GM21717 (cell line): ENCODE data around the gene VTCN1.
"Not testable (repeated sequence)": the region's sequence is repeated elsewhere in the genome, so short reads cannot be mapped to it uniquely, and the experiment has no call there.

Experiments
- ATAC-seq: cut with Tn5 transposase; IDR thresholded peaks from one replicate; pipeline ENCODE4 v1.9.1; 2021; ENCODE audit warnings: mild to moderate bottlenecking, moderate library complexity; ENCODE audit not compliant: unreplicated experiment

Gene VTCN1

GRCh38 chr1:117169871-117170596 lies 40.7 kb downstream of the VTCN1 start:
- ATAC-seq, result no peak

GRCh38 chr1:117167402-117167801 lies 43.3 kb downstream of the VTCN1 start:
- ATAC-seq, result no peak

DNA sequence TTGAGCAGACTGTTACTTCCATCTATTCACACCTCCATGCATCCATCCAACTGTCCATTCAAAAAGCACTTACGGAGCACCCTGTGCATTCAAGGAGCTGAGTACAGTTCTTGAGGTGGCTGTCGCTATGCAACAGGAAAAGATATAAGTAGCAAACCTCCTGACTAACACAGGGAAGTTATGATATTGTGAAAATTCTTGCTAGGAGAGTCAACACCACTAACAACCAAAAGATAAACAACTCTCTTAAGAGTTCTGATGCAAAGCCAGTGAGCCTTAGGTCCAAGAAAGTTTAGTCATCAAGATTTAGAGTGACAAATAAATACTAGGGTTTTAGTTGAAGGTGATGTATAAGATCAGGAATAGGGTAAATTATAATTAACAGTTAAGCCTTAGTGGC lies 44.7 kb downstream of the VTCN1 start:
- ATAC-seq, result no peak

DNA sequence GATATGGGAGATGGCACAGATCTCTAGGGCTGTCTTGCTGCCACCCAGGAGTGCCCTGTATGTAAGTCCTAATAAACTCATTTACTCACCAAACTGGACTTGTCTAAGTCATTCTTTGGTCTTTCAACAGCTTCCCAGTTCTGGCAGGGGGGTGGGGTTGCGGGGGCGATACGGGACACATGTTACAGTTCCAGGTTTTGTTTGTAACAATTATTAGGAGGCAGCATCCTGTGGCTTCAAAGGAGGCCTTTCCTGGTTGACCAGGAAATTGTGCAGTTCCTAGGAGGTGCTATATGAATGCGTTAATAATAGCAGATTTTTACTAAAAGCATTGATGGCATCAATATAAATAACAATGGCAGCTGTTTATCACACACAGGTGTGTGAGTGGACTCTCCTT lies 46.5 kb downstream of the VTCN1 start:
- no peak for ATAC-seq

DNA sequence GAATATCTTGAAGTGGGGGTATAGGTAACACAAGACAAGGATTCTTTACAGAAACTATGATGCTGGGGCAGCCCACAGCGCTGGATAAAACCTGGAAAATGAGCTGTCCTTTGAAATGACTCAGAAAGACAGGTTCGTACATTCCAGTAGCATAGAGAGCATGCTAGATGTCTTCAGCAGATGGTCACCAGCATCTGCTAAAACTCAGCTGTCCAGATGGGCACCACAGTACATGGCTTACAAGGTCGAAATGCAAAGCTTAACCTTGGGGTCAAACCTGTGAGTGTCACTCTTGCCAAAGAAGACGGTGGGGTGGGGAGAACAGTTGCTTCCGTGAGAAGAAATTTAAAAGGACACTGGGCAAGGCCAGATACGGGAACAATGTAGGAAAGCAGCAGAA lies 47.9 kb downstream of the VTCN1 start:
- ATAC-seq, result no peak

- no peak for ATAC-seq
Measured at GRCh38 chr1:117161887-117162286, 48.8 kb downstream of the VTCN1 start.

DNA sequence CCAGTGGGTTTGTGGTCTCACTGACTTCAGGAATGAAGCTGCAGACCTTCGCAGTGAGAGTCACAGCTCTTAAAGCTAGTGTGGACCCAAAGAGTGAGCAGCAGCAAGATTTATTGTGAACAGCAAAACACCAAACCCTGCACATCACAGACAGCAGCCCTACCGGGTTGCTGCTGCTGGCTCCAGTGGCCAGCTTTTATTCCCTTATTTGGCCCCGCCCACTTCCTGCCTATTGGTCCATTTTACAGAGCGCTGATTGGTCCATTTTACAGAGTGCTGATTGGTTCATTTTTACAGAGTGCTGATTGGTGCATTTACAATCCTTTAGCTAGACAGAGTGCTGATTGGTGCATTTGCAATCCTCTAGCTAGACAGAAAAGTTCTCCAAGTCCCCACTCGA lies 59.4 kb downstream of the VTCN1 start:
- not testable (repeated sequence) for ATAC-seq

GRCh38 chr1:117150316-117150715 lies 60.4 kb downstream of the VTCN1 start:
- no peak for ATAC-seq

DNA sequence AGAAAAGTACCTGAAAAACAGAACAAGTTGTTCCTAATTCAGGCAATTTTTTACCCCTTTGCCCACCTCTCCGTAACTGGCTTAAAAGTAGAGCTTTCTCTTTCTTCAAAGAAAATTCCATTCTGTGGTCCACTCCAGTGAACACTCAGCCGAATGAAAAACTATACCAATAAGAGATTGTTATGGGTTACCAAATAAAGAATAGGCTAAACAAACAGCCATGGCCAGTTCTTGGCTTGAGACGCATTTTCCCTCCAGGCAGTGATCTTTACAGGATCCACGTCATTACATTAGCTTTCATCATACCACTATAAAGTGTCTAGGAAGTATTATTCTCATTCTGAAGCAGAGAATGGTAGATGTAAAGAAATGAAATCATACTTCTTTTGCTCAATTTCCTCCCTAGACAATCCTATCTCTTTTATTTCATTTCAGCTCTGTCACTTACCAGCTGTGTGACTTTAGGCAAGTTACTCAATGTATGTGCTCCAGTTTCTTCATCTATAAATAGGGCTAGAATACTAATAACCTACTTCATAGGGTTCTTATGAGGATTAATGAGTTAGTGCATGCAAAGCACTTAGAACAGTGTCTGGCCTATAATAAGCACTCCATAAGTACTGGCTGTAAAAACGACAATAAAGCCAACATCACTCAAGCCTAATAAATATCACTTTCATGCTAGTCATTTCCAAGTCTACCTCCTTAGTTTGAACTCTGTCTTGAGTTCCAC lies 62.7 kb downstream of the VTCN1 start:
- ATAC-seq, result no peak

- ATAC-seq, result no peak
Measured at GRCh38 chr1:117147341-117147831, 63.3 kb downstream of the VTCN1 start.

DNA sequence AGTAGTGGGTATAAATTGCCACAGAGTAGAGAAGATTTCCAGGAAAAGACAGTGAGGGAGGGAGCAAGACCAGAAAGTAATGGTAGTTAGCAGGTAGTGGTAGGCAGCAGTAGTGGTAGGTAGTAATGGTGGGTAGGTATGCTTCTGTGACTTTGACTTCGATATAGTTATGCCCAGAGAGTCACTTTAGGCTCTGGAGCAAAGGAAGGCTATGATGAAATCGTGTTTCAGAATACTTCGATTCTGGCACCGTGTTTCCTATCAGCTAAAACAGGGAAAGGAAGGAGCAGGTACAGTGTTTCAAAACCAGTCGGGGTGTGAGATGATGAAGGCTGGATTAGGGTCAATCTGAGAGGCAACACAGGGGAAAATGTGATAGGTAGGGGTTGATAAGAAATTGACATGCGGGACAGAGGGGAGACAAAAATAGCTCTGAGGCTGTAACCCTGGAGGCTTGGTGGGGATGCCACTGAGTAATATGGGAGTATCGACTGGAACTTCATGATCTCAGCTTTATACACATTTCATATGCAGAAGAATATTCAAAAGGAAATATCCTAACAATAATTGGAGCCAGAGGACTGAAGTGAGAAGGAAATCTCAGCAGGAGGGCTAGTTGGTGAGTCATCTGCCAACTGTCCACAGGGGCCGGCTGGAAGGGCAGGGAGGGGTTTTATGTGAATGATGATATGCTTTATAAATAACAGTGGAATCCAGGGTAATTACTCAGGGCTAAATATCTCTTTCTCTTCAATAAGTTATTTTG lies 64.0 kb downstream of the VTCN1 start:
- ATAC-seq, result no peak

DNA sequence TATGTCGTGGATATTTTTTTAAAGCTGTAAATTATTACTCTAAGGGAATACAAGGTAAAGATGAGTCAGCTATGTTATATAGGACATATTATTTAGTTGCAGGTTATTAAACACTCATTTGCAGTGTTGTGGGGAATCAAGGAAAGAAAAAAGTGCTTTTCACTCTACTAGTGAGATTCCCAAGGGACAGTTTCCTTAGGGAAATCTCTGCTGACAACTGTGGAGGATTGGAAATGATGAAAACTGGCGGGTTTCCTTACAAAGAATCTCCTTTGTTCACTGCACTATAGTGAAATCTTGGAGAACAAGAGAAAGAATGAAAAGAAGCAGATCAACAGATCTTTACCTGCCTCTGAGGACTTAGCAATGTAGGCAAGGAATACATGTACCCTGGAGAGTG lies 64.7 kb downstream of the VTCN1 start:
- no peak for ATAC-seq

GRCh38 chr1:117143871-117144270 lies 66.9 kb downstream of the VTCN1 start:
- no peak for ATAC-seq

- no peak for ATAC-seq
Measured at GRCh38 chr1:117143172-117143571, 67.6 kb downstream of the VTCN1 start.

DNA sequence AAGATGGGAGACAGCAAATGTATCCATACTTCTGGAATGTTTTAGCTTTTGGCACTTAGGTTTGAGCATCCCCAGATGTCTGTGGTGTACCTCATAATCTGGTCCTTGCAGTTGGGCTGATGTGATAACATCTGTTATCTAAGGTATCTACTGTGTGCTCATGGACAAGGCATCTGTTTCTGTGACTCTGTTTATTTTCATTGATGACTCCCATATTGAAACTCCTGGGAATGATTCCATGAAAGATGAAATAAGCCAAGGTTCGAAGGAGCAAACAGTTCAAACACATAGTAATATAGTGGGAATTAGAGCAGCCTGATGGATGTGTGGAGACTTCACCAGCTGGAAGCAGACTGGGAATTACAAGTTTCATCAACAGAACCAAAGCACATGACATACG lies 68.5 kb downstream of the VTCN1 start:
- ATAC-seq, result no peak

GRCh38 chr1:117138561-117138960 lies 72.2 kb downstream of the VTCN1 start:
- no peak for ATAC-seq

DNA sequence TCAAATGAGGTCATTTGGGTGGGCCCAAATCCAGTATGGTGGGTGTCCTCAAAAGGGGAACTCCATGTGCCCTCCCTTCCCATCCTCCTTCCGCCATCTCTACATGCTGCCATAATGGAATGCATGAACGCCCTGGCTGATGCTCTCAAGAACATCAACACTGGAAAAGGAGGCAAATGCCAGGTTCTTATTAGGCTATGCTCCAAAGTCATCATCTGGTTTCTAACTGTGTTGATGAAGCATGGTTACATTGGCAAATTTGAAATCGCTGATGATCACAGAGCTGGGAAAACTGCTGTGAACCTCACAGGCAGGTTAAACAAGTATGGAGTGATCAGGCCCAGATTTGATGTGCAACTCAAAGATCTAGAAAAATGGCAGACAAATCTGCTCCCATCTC lies 72.6 kb downstream of the VTCN1 start:
- ATAC-seq, result no peak

- no peak for ATAC-seq
Measured at GRCh38 chr1:117137281-117137855, 73.4 kb downstream of the VTCN1 start.

GRCh38 chr1:117136749-117137148 lies 74.0 kb downstream of the VTCN1 start:
- no peak for ATAC-seq

DNA sequence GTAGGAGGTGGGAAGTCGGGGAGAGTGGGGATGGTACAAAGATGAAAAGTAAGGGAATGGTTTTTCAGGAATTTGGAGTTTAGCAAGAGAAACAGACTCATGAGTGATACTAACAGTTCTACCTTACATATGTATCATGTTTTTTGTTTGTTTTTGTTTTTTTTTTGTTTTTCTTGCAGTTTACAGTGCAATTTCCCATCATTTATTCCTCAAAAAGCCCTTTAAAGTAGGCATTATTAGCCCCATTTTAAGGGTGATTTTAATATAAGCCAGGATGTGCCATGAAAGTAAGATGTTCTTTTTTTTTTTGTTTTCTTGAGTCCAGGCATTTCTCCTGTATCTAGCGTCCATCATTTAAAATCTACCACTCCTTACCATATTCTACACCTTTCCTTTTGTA lies 75.4 kb downstream of the VTCN1 start:
- ATAC-seq, result no peak

DNA sequence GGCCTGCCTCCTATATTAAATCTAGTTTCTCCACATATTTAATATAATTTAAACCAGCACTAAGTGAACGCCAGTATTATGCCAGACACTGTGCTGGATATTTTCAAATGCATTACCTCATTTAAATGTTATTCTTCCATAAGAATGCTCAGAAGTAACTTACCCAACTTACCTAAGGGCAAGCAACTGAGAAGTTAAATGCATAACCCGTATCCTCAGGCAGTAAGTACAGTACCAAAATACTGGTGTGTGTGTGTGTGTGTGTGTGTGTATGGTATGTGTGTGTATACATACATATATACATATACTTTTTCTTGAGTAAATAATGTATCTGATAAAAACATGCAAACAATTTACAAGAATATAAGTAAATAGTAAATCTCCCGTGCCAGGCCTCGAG lies 80.2 kb downstream of the VTCN1 start:
- ATAC-seq, result no peak
